Smooth muscle cell (in vitro differentiated cells): ENCODE results near the gene TRDN. TPM values are rescaled to one million over a fixed set of nuclear protein-coding genes. Genes with fewer than 3 reads are reported as not detected.
A peak's percentile ranks its signal among the peaks of the same experiment; 100 is the strongest.

ENCODE experiments used
- DNase-seq: peaks from one replicate; lab custom pipeline; 2025; ENCODE audit not compliant: unreplicated experiment; lab: John Stamatoyannopoulos, UW
- H2AFZ ChIP-seq: fragments of 200-600 bp; sonication (generic); 2 replicates; pipeline ENCODE4 v1.6.0; 2016; ENCODE audit warnings: antibody characterized with exemption, low read depth, mild to moderate bottlenecking
- H3F3A ChIP-seq: fragments of 200-600 bp; sonication (generic); 2 replicates; pipeline ENCODE4 v1.6.0; 2017; ENCODE audit warnings: antibody characterized with exemption, low read depth
- H3K27ac ChIP-seq: fragments of 200-600 bp; sonication (generic); 2 replicates; pipeline ENCODE4 v1.5.1; 2016; ENCODE audit warnings: low read depth, mild to moderate bottlenecking
- H3K27me3 ChIP-seq: fragments of 200-600 bp; sonication (generic); 2 replicates; pipeline ENCODE4 v1.6.1; 2016; ENCODE audit warnings: low read depth, mild to moderate bottlenecking
- H3K36me3 ChIP-seq: fragments of 200-600 bp; sonication (generic); 2 replicates; pipeline ENCODE4 v1.5.1; 2016; ENCODE audit warnings: low read depth
- H3K4me1 ChIP-seq: fragments of 200-600 bp; sonication (generic); 2 replicates; pipeline ENCODE4 v1.5.1; 2016; ENCODE audit warnings: low read depth
- H3K4me2 ChIP-seq: fragments of 200-600 bp; sonication (generic); 2 replicates; pipeline ENCODE4 v1.6.0; 2016; ENCODE audit warnings: mild to moderate bottlenecking
- H3K4me3 ChIP-seq: fragments of 200-600 bp; sonication (generic); 2 replicates; pipeline ENCODE4 v1.5.1; 2016; ENCODE audit warnings: mild to moderate bottlenecking
- H3K79me2 ChIP-seq: fragments of 200-600 bp; sonication (generic); 2 replicates; pipeline ENCODE4 v1.6.0; 2016; ENCODE audit warnings: low read depth, mild to moderate bottlenecking
- H3K9ac ChIP-seq: fragments of 200-600 bp; sonication (generic); 2 replicates; pipeline ENCODE4 v1.6.0; 2016; ENCODE audit warnings: low read depth
- H3K9me3 ChIP-seq: fragments of 200-600 bp; sonication (generic); replicated peaks from 2 replicates; pipeline ENCODE4 v1.5.1; 2016; ENCODE audit warnings: low read depth
- H4K20me1 ChIP-seq: fragments of 200-600 bp; sonication (generic); 2 replicates; pipeline ENCODE4 v1.6.0; 2016; ENCODE audit warnings: low read depth
- CTCF ChIP-seq: fragments of 200-600 bp; sonication (generic); IDR thresholded peaks from 2 replicates; pipeline ENCODE4 v1.5.1; 2017; ENCODE audit warnings: borderline replicate concordance, mild to moderate bottlenecking, antibody characterized with exemption; ENCODE audit not compliant: insufficient read depth, poor library complexity, severe bottlenecking
- WGBS: methylation state at CpG from one replicate; pipeline ENCODE4 v1.1.7; 2016; ENCODE audit warnings: low lambda C conversion rate; 5-methylcytosine and 5-hydroxymethylcytosine counted together
- polyA plus RNA-seq: library from polyadenylated mRNA; unstranded; fragments of >200 nt; fragmentation: Nextera tagmentation; extraction: Ambion mirVana; gene quantifications from 2 replicates; pipeline ENCODE4 v1.2.1, GENCODE V29; 2016
- total RNA-seq: library from RNA; depleted of rRNA; stranded (reverse); fragments of >200 nt; gene quantifications from 2 replicates; pipeline ENCODE4 v1.2.3, GENCODE V29; 2014

The TRDN gene
- total and polyA plus RNA-seq, 2 experiments from 2014 or later: 0.14 TPM; not detected in 1

DNA sequence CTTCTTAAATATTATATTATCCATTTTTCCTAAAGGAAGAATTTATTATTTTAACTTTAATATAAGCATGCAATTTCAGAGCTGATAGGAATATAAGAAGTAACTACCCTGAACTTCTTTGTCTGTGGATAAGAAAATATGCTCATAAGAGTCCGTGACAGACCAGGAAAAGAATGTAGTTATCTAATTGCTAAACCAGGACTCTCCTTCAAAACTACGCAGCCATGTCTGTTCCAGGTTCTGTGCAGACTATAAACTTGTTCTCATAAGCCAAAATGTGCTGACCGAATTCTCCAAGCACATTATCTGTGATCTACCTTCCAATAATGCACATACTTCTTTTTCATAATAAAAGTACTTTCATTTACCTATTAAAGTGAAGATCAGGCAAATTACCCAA is 116.5 kb downstream of the TRDN start:
- Histone ChIP-seq H3K27me3 (no peaks in the 10 kb centered on the region), H3K4me3 (no peak overlapping the region), H2AFZ (no peak overlapping the region), H3F3A (peaks cover 9% of the 10 kb centered on the region), H3K79me2 (no peaks in the 10 kb centered on the region), H3K9ac (no peak overlapping the region), H4K20me1 (no peaks in the 10 kb centered on the region), H3K4me1 (peaks cover 7% of the 10 kb centered on the region), H3K4me2 (peak overlapping the region; percentile 71), H3K9me3 (no peaks in the 10 kb centered on the region), H3K36me3 (no peaks in the 10 kb centered on the region), H3K27ac (peak overlapping the region; percentile 86)
- no peak for TF ChIP-seq CTCF
- no peak for DNase-seq
- WGBS: 7% methylated on average over 3 of the region's 3 CpGs

GRCh38 chr6:123519189-123519505 is 117.6 kb downstream of the TRDN start:
- no peak overlapping the region for H2AFZ ChIP-seq
- no peaks in the 10 kb centered on the region for H3K9me3 ChIP-seq
- H3F3A ChIP-seq: peaks cover 9% of the 10 kb centered on the region
- H3K9ac ChIP-seq: no peak overlapping the region
- no peak overlapping the region for H3K4me3 ChIP-seq
- peak overlapping the region; percentile 86 for H3K27ac ChIP-seq
- peaks cover 7% of the 10 kb centered on the region for H3K4me1 ChIP-seq
- no peaks in the 10 kb centered on the region for H3K36me3 ChIP-seq
- no peaks in the 10 kb centered on the region for H4K20me1 ChIP-seq
- H3K79me2 ChIP-seq: no peaks in the 10 kb centered on the region
- TF ChIP-seq CTCF: no peak
- no peak for DNase-seq
- no peak overlapping the region for H3K4me2 ChIP-seq
- no peaks in the 10 kb centered on the region for H3K27me3 ChIP-seq

GRCh38 chr6:123518441-123519188 is 118.1 kb downstream of the TRDN start:
- Histone ChIP-seq H2AFZ (no peak overlapping the region), H3K79me2 (no peaks in the 10 kb centered on the region), H3K4me2 (no peak overlapping the region), H3K4me1 (peaks cover 7% of the 10 kb centered on the region), H3K36me3 (no peaks in the 10 kb centered on the region), H3K27ac (peak overlapping the region; percentile 86), H3K9me3 (no peaks in the 10 kb centered on the region), H3F3A (peaks cover 9% of the 10 kb centered on the region), H3K9ac (no peak overlapping the region), H4K20me1 (no peaks in the 10 kb centered on the region), H3K27me3 (no peaks in the 10 kb centered on the region), H3K4me3 (no peak overlapping the region)
- DNase-seq: no peak
- no peak for TF ChIP-seq CTCF
- WGBS: 85% methylated on average over 5 of the region's 5 CpGs

- no peak for DNase-seq
- H3K27me3 ChIP-seq: no peaks in the 10 kb centered on the region
- H3K36me3 ChIP-seq: no peaks in the 10 kb centered on the region
- H3K9ac ChIP-seq: no peak overlapping the region
- no peak overlapping the region for H3K27ac ChIP-seq
- WGBS: 83% methylated on average over 2 of the region's 2 CpGs
- H3K79me2 ChIP-seq: no peaks in the 10 kb centered on the region
- H2AFZ ChIP-seq: peak overlapping the region; percentile 2
- H3K9me3 ChIP-seq: no peaks in the 10 kb centered on the region
- TF ChIP-seq CTCF: no peak
- no peak overlapping the region for H3K4me3 ChIP-seq
- H3K4me1 ChIP-seq: peaks cover 7% of the 10 kb centered on the region
- H3K4me2 ChIP-seq: no peak overlapping the region
- no peaks in the 10 kb centered on the region for H4K20me1 ChIP-seq
- peaks cover 9% of the 10 kb centered on the region for H3F3A ChIP-seq
Measured at GRCh38 chr6:123515715-123516114, 121.0 kb downstream of the TRDN start.
